HG03159 (cell line): ENCODE measurements around the gene TGFB2.

ENCODE experiments used
- ATAC-seq: cut with Tn5 transposase; IDR thresholded peaks from one replicate; pipeline ENCODE4 v1.9.1; 2021; ENCODE audit warnings: mild to moderate bottlenecking, moderate library complexity; ENCODE audit not compliant: unreplicated experiment

Gene TGFB2

GRCh38 chr1:218479436-218480115 is 134.4 kb downstream of the TGFB2 start:
- no peak for ATAC-seq

DNA sequence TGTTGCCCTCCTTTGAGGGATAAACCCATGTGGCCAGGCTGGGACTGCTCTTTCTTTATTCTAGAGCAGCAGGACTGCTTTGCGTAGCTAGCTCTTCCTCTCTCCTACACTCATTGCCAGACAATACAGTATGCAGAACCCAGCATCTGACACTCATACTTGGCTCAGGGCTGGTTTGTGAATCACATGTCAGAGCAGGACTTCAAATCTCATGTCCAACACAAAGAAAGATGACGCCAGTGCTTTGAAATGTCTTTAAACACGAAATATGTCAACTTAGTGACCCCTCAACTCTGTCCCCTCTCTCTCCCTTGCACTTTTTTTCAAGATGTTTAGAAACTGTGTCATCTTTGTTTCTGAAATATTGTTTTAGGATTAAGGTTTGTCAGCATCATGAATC is 135.0 kb downstream of the TGFB2 start:
- ATAC-seq, result no peak

GRCh38 chr1:218480588-218481099 is 135.5 kb downstream of the TGFB2 start:
- ATAC-seq, result no peak

- no peak for ATAC-seq
These were observed 136.1 kb downstream of the TGFB2 start for GRCh38 chr1:218481116-218481775.

- no peak for ATAC-seq
These were observed 137.5 kb downstream of the TGFB2 start for GRCh38 chr1:218482683-218483082.

DNA sequence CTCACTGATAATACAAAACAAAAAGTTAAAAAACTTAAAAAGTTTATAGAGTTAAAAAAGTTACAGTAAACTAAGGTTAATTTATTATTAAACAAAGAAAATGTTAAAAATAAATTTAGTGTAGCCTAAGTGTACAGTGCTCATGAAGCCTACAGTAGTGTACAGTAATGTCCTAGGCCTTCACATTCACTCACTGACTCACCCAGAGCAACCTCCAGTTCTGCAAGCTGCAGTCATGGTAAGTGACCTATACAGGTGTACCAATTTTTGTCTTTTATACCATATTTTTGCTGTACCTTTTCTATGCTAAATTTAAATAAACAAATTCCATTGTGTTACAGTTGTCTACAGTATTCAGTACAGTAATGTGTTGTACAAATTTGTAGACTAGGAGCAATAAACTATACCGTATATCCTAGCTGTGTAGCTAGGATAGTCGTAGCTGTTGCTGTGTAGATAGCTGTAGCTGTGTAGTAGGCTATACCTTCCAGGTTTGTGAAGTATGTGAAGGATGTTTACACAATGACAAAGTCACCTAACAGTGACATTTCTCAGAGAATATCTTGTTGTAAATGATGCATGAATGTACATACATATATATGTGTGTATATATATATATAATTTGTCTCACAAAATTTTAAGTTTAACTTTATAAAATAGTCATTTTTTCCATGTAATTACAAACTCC is 140.2 kb downstream of the TGFB2 start:
- ATAC-seq, result no peak

DNA sequence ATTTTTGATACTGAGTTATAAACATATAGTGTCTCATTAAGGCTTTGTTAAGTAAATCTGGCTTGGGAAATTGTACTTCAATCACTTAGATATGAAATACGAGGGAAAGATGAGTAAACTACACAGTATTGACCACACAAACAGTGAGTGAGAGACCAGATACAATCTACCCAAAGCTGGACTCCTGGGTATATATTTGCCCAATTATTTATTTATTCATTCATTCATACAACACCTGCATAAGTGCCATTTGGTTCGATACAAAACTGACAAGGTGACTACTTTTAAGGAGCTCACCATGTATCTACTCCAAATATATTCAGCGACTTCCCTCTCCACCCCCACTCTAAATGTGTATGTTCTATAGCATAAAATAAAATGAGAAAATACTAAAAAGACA is 143.4 kb downstream of the TGFB2 start:
- ATAC-seq, result no peak

GRCh38 chr1:218488986-218489385 is 143.8 kb downstream of the TGFB2 start:
- ATAC-seq, result no peak

DNA sequence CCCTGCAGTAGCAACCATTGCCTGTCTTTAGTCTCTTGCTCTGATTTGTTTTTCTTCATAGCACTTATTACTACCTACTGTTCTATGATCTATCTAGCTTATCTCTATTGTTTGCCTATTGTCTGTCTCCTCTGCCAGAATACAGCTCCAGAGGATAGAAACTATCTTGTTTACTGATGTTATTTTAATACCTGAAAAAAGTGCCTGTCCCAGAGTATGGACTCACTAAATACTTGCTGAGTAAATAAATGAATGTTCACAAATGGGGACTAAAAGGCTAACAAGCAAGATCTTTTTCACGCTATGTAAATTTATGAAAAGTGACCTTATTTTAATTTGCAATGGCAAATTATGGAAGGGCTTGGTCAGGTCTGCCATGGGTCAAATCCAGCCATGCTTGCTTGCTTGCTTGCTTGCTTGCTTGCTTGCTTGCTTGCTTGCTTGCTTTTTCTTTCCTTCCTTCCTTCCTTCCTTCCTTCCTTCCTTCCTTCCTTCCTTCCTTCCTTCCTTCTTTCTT is 145.3 kb downstream of the TGFB2 start:
- ATAC-seq, result no peak

DNA sequence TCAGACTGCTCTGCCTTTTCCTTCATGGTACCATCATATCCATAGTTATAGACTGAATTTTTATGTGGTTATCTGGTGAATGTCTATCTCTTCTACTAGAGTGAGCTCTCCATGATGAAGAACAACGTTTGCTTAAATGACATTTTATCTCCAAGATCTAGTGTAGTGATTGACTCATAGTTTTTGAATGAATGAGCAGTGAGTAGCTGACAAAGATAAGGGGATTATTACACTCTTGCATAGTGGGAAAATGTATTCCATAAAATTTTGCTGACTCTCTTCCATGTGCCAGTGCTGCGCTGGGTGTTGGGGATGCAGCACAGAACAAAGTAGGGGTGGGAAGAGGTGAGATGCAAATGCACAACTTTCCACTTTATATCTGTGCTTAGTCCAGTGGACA is 147.7 kb downstream of the TGFB2 start:
- ATAC-seq, result no peak

GRCh38 chr1:218493986-218494385 is 148.8 kb downstream of the TGFB2 start:
- ATAC-seq, result no peak
